GM18505 (cell line): ENCODE data around the gene DHRS11.

ENCODE experiments used
- ATAC-seq: cut with Tn5 transposase; IDR thresholded peaks from one replicate; pipeline ENCODE4 v1.9.1; 2021; ENCODE audit not compliant: unreplicated experiment
- POLR2A ChIP-seq: IDR thresholded peaks from 4 replicates; pipeline ENCODE4 v1.6.1; 2011; ENCODE audit warnings: borderline replicate concordance; ENCODE audit not compliant: insufficient read depth, insufficient read length; ENCODE audit errors: extremely low read depth

DHRS11 gene

DNA sequence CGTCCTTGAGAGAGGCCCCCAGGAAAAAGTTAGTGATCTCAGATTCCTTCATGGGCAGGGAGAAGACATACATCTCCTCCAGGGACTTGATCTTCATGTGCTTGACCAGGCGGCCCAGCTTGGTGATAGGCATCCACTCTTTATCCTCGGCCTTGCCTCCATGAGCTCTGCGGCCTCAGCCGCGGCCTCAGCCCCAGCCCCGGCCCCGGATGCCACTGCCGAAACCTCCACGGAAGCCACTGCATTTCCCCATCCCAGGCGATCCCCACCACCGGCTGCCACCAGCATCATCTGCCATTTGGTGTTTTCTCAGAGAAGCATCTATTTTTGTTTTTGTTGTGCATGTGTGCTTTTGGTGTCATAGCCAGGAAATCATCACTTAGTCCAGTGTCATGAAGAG, 16.7 kb upstream of the DHRS11 start:
- ATAC-seq: no peak
- no peak for TF ChIP-seq POLR2A

DNA sequence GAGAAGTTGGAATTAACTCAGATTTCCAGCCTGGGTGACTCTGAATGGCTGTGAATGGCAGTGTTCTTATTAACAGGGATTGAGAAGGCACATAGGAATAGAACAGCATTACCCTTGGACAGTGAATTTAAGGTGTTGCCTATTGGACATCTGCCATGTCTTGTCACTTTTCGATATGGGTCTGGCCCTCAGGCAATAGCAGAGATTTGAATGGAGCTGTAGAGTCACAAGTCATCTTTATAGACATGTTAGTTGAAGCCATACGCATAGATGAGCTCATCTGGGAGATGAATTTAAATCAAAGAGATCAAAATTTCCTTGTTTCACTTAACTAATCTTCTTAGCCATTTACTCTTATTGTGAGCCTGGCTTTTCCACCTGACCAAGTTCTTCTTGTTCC, 14.9 kb upstream of the DHRS11 start:
- no peak for TF ChIP-seq POLR2A
- ATAC-seq: no peak

DNA sequence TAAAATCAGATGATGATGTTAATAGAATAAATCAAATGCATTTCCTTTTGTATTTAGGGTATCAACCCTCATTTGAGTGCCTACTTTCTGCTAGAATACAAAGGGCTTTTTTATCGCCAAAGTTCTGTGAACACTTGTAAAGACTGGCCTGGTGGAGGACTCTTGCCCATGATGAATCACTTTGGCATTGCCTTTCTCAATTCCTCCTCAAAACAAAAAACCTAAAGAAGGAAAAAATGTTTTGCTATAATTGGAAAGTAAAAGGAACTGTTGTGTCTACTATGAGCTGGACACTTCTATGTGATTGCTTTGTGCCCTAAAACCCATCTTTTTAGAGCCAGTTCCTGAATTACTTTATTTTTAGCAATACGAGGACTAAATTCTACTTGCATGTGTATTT, 13.0 kb upstream of the DHRS11 start:
- ATAC-seq: no peak
- TF ChIP-seq POLR2A: no peak

DNA sequence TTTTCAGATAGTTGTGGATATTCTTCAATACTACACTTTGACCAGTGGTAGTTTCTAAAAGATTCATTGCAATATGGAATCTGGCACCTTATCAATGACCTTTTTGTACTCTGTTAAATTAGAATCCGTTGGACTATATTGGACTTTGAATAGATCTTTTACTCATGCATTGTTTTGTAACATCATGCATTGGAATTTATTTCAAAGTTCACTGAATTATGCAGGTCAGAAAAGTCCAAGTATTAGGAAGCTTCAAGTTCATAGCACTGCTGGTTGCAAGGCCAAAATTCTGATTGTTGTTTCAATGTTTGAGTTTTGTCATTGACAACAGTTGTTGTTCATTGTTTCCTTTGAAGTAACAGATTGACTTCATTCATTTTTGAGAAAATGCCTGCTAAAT, 7.9 kb upstream of the DHRS11 start:
- TF ChIP-seq POLR2A: no peak
- ATAC-seq: no peak

DNA sequence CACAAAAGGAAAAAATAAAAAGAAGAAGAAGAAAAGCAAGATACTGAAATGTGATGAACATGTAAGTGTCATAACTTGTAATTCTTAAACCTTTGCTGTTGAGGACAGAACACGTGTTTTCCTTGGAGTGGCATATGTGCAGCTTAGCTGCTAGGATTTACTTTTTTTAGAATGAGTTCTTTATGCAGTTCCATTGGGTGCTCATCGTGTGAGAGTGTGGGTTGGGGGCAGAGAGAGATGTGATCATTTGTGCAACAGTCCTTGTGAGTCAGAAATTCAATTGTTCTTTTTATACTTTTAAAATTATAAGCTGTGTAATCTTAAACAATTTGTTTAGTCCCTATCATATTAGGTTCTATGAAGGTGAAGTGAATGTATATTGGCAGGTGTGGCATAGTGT, 5.5 kb upstream of the DHRS11 start:
- no peak for TF ChIP-seq POLR2A
- ATAC-seq: no peak

DNA sequence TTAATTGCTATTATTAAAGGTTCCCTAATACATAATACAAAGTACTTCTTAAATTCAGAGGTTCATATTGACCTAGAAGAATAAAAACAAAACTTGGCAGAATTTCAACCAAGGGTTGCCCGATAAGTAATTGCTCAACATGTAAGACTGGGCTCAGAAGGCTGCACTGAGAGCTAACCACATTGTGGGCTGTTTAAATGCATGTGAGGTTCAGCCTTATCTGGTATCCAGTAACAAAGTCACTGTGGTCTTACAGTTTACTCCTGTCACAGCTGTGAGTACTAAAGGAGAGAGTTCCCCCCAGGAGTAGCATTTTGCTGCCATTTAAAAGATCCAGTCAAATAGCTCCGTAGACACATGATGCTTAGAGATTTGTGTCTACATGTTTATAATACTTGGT, 1.6 kb upstream of the DHRS11 start:
- no peak for ATAC-seq
- TF ChIP-seq POLR2A: no peak

DNA sequence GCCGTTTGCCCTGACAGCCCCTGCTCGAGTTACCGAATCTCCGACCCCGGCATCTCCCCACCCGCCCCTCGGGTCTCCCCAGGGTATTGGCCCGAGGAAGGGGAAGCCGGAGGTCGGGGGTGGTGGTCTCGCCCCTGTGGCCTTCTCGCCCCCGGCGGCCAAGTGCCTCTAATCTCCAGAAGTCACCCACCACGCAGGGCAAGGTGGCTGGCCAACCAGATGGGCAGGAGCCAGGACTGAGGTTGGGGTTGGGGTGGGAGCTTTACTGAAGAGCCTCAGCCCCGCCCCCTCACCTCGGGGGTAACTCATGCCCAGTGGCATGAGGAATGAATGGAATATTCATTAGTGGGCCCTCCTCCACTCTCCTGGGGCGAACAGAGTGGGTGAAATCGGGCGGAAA, 637 bp downstream of the DHRS11 start:
- peak; percentile 17 for ATAC-seq
- TF ChIP-seq POLR2A: no peak

DNA sequence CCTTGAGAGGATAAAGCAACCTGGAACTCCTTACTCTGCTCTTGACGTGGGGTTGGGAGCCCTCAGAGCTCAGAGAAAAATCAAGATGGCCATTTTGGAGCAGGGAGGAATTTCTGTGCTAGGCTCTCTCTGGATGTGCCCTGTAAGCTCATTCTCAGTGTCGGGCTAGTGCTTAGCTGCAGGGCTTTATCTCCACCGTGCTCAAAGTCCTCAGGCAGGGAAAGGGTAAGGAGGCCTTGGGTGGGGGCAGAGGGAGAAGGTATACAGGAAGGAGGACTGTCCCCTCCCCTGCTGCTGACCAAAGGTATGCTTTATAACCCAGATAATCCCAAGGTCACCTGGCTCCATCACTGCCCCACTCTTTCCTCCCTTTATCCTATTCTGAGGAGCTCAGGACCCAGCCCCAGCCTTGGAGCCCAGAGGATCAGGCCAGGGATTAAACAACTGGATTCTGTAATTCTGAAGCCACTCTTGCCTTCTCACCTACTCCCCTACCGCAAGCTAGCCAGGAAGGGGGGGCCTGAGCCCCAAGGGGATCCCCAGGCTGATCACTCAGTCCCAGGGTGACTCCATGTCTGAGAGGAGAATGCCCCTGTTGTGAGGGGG, 1.1 kb downstream of the DHRS11 start:
- no peak for TF ChIP-seq POLR2A
- ATAC-seq: no peak

DNA sequence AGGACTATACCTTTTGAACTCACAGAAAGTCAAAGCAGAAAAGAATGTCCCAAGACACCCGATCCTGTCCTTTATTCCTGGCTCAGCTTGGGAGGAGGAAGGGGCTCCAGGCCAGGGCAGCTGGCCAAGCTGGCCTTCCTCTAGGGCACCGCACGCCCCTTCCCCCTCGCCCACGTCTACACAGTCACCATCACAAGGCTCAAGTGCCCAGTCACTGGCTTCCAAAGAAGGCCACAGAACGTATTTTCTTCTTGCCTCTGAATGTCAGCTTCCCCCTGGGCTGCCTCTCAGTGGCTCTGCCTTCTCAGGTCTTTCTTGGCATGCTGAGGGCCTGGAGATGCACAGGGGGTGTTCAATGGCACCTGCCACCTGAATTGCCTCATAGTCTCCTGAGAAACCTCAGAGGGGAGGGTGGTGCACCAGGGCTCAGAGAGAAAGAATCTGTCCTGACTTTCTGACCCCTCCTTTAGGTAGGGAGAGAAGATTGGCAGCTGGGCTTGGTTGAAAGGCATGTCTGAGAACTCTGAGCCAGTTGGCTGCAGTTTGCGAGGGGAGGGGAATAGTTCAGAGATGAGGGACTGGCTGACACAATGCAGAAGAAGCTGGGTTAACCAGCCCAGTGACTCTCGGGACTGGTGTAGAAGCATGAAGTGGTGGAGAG, 2.1 kb downstream of the DHRS11 start:
- TF ChIP-seq POLR2A: no peak
- no peak for ATAC-seq

DNA sequence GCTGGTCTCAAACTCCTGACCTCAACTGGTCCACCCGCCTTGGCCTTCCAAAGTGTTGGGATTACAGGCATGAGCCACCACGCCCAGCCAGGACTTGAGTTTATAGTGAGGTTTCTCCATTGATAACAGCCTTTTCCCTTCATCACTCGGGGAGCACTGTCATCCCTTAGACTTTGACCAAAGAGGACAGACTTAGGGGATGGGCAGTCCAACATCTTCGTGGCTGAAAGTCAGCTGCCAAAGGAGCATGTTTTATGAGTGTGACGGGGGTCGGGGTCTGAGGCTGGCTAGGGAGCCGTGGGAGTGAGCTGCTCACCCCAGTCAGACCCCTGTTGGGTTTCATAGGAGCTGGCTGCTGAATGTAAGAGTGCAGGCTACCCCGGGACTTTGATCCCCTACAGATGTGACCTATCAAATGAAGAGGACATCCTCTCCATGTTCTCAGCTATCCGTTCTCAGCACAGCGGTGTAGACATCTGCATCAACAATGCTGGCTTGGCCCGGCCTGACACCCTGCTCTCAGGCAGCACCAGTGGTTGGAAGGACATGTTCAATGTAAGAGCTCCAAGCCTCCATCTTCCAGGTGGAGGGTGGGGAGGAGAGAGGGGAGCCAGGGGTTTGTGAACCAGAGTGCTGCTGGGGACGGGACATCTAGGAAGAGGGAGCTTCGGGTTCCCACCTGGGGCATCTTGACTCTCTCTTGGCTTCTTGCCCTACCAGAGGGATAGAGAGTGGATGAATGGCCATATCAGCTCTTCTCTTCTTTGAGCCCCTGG, 3.1 kb downstream of the DHRS11 start:
- no peak for ATAC-seq
- TF ChIP-seq POLR2A: no peak

DNA sequence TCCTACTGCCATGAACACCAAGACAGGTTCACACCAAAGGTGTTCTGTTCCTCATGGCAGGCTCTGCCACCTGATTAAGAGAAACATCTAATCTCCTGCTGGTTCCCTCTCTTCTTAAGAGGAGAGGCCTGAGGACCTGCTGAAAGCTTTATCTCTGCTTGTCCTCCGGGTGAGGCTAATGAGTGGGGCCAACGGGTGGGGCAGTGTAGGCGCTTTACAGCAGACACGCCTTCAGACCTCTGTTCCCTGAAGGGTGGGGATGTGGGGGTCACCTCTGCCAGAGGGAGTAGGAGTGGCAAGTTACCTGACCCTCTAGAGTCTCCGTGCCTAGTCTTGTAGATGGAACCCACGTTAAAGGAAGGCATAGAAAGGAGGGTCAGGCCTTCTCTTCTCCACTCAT, 5.5 kb downstream of the DHRS11 start:
- TF ChIP-seq POLR2A: no peak
- ATAC-seq: no peak

DNA sequence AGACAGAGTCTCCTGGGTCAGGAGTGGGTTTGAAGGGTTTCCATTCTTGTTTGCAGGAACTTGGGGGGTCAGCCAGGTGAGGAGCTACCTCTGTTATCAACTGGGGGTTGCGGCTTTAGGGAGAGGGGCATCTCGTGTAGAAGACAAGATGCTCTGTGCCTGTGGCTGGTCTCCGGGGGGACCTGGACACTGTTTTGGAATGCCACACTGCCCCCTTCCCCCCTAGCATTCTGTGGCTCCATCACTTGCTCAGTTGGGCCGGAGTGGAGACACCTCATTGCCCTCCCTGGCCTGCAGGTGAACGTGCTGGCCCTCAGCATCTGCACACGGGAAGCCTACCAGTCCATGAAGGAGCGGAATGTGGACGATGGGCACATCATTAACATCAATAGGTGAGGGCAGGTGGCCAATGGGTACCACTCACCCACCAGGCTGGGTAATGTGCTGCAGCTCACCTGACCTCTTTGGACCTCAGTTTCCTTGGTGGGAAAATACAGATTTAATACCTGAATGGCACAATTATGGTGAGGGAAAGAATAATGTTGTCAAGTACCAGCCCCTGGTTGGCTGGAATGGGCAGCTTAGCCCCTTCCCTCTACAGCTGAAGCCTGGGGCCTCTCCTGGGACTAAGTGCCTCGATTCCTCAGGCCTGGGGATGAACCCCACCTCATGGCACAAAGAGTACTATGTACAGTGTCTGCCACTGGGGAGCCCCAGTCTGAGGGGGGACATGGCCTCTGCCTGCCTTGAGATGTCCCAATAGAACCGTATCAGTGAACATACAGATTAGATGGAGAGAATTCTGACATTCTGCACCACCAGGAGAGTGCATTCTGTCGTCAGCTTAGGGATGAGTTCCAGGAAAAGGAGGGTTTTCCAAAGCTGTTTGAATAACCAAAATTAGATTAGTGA, 6.4 kb downstream of the DHRS11 start:
- TF ChIP-seq POLR2A: no peak
- ATAC-seq: no peak

DNA sequence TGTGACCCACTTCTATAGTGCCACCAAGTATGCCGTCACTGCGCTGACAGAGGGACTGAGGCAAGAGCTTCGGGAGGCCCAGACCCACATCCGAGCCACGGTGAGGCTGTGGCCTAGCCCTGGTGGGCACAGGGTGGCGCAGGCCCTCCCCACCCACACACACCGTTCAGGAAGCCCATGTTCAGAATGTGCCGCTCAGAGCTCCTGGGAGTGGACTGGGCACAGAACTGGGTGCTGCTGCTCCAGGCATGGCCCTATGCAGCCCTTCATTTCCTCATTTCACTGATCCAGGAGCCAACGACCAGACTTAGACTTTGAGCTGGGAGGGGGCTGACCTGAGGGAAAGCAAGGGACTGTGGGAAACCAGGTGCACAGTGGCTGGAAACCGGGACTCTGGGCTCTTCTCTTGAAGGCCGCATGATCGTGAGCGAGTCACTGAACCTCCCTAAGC, 7.3 kb downstream of the DHRS11 start:
- TF ChIP-seq POLR2A: no peak

More for the DNA sequence above, 7.3 kb downstream of the DHRS11 start:
- no peak for ATAC-seq
